GM23248 (cell line): Measurements from ENCODE around the gene TLL2.

ENCODE experiments used
- EZH2 ChIP-seq: fragments of 200-600 bp; sonication (generic); IDR thresholded peaks from 2 replicates; pipeline ENCODE4 v1.6.1; 2018; ENCODE audit warnings: antibody characterized with exemption, mild to moderate bottlenecking; ENCODE audit not compliant: insufficient read depth, poor library complexity, severe bottlenecking
- EZH2phosphoT487 ChIP-seq: fragments of 200-600 bp; sonication (generic); IDR thresholded peaks from 2 replicates; pipeline ENCODE4 v1.6.1; 2018; ENCODE audit warnings: antibody characterized with exemption, moderate library complexity, mild to moderate bottlenecking, low read depth; ENCODE audit not compliant: insufficient read depth

DNA sequence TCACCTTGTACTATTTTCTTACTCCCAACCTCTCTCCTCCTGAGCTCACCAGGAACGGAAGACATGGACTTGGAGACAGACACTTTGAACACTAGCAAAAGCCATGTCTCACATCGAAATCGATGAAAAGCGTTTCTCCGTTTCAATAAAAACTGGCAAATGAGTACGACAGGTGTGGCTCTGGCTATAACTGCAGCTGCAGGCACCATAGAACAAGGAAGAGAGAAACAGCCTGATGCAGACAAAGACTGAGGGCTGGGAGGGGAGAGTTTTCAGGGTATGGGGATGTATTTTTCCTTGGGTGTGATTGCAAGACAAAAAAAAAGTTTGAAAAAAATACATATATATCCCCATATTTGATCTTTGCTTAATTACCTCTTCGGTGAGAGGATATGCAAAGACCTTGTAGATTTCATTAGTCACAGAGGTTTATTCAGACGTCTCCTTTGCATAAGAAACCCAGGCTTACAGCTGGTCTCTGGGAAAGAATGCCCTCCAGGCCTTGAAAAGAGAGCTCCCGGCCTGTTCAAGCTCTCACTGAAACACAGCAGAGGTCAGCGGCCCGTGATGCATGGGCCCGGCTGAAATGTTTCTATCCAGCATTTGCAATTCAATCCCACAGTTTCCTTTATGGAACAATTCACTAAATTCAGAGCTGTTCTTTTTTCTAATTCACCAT lies 63.1 kb downstream of the TLL2 start:
- TF ChIP-seq EZH2 (no peak), EZH2phosphoT487 (no peak)
